Measurements from ENCODE around the gene MORC4.

The MORC4 gene

GRCh38 chrX:107000013-107000515 is at the start of gene MORC4:
Gene MORC4, minus strand, starts transcription at chrX:107000212. Its CDS starts 243 bp downstream, at chrX:106999969.
- Histone ChIP-seq H3K9ac (ENCODE audit: low read depth in 1 of 2, low read length in 2 of 2) (peak within 1 kb of the TSS in 1 of 2 donors; percentile 56), H3K27ac (ENCODE audit: low read depth in 2 of 2, low read length in 2 of 2) (peak within 1 kb of the TSS in 1 of 2 donors; percentile 44)

GRCh38 chrX:107047622-107048021 is 47.6 kb upstream of the MORC4 start:
- Histone ChIP-seq H3K9ac (ENCODE audit: low read depth in 1 of 2, low read length in 2 of 2) (no peak overlapping the region), H3K4me3 (ENCODE audit: low read length in 2 of 2) (no peak overlapping the region), H3K4me1 (ENCODE audit: control insufficient read depth in 2 of 2, insufficient read depth in 2 of 2, low read length in 2 of 2) (no peaks in the 10 kb centered on the region), H3K9me3 (ENCODE audit: control insufficient read depth in 2 of 2, low read length in 2 of 2) (no peaks in the 10 kb centered on the region), H3K36me3 (ENCODE audit: control insufficient read depth in 2 of 2, insufficient read depth in 2 of 2, low read length in 2 of 2) (no peaks in the 10 kb centered on the region), H3K27me3 (ENCODE audit: control insufficient read depth in 2 of 2, insufficient read depth in 2 of 2, low read length in 2 of 2) (peaks cover 0 to 3% of the 10 kb centered on the region in 2 donors), H3K27ac (ENCODE audit: low read depth in 2 of 2, low read length in 2 of 2) (no peak overlapping the region)

More at GRCh38 chrX:107000013-107000515, at the start of gene MORC4:
- no peaks in the 10 kb centered on the region for H3K9me3 ChIP-seq (ENCODE audit: control insufficient read depth in 2 of 2, low read length in 2 of 2)
- peaks cover 0 to 3% of the 10 kb centered on the region in 2 donors for H3K4me1 ChIP-seq (ENCODE audit: control insufficient read depth in 2 of 2, insufficient read depth in 2 of 2, low read length in 2 of 2)
- H3K4me3 ChIP-seq (ENCODE audit: low read length in 2 of 2): peak within 1 kb of the TSS; percentile 62 to 71
- no peaks in the 10 kb centered on the region for H3K27me3 ChIP-seq (ENCODE audit: control insufficient read depth in 2 of 2, insufficient read depth in 2 of 2, low read length in 2 of 2)
- H3K36me3 ChIP-seq (ENCODE audit: control insufficient read depth in 2 of 2, insufficient read depth in 2 of 2, low read length in 2 of 2): no peaks in the 10 kb centered on the region

GRCh38 chrX:107029752-107030151 is 29.7 kb upstream of the MORC4 start:
- Histone ChIP-seq H3K27ac (ENCODE audit: low read depth in 2 of 2, low read length in 2 of 2) (no peak overlapping the region), H3K9ac (ENCODE audit: low read depth in 1 of 2, low read length in 2 of 2) (no peak overlapping the region), H3K27me3 (ENCODE audit: control insufficient read depth in 2 of 2, insufficient read depth in 2 of 2, low read length in 2 of 2) (peaks cover 0 to 2% of the 10 kb centered on the region in 2 donors), H3K4me3 (ENCODE audit: low read length in 2 of 2) (no peak overlapping the region), H3K4me1 (ENCODE audit: control insufficient read depth in 2 of 2, insufficient read depth in 2 of 2, low read length in 2 of 2) (no peaks in the 10 kb centered on the region), H3K36me3 (ENCODE audit: control insufficient read depth in 2 of 2, insufficient read depth in 2 of 2, low read length in 2 of 2) (no peaks in the 10 kb centered on the region), H3K9me3 (ENCODE audit: control insufficient read depth in 2 of 2, low read length in 2 of 2) (no peaks in the 10 kb centered on the region)

- H3K27ac ChIP-seq (ENCODE audit: low read depth in 2 of 2, low read length in 2 of 2): no peak overlapping the region
- H3K36me3 ChIP-seq (ENCODE audit: control insufficient read depth in 2 of 2, insufficient read depth in 2 of 2, low read length in 2 of 2): no peaks in the 10 kb centered on the region
- H3K9me3 ChIP-seq (ENCODE audit: control insufficient read depth in 2 of 2, low read length in 2 of 2): no peaks in the 10 kb centered on the region
- no peaks in the 10 kb centered on the region for H3K27me3 ChIP-seq (ENCODE audit: control insufficient read depth in 2 of 2, insufficient read depth in 2 of 2, low read length in 2 of 2)
- H3K9ac ChIP-seq (ENCODE audit: low read depth in 1 of 2, low read length in 2 of 2): no peak overlapping the region
- H3K4me1 ChIP-seq (ENCODE audit: control insufficient read depth in 2 of 2, insufficient read depth in 2 of 2, low read length in 2 of 2): no peaks in the 10 kb centered on the region
- no peak overlapping the region for H3K4me3 ChIP-seq (ENCODE audit: low read length in 2 of 2)
These were observed 25.5 kb upstream of the MORC4 start for GRCh38 chrX:107025545-107025944.

GRCh38 chrX:107014936-107015335 is 14.9 kb upstream of the MORC4 start:
- H3K4me1 ChIP-seq (ENCODE audit: control insufficient read depth in 2 of 2, insufficient read depth in 2 of 2, low read length in 2 of 2): no peaks in the 10 kb centered on the region
- no peak overlapping the region for H3K9ac ChIP-seq (ENCODE audit: low read depth in 1 of 2, low read length in 2 of 2)
- H3K27ac ChIP-seq (ENCODE audit: low read depth in 2 of 2, low read length in 2 of 2): no peak overlapping the region
- H3K9me3 ChIP-seq (ENCODE audit: control insufficient read depth in 2 of 2, low read length in 2 of 2): no peaks in the 10 kb centered on the region
- no peaks in the 10 kb centered on the region for H3K36me3 ChIP-seq (ENCODE audit: control insufficient read depth in 2 of 2, insufficient read depth in 2 of 2, low read length in 2 of 2)
- H3K4me3 ChIP-seq (ENCODE audit: low read length in 2 of 2): no peak overlapping the region
- peaks cover 0 to 2% of the 10 kb centered on the region in 2 donors for H3K27me3 ChIP-seq (ENCODE audit: control insufficient read depth in 2 of 2, insufficient read depth in 2 of 2, low read length in 2 of 2)

- H3K27ac ChIP-seq (ENCODE audit: low read depth in 2 of 2, low read length in 2 of 2): no peak overlapping the region
- no peaks in the 10 kb centered on the region for H3K4me1 ChIP-seq (ENCODE audit: control insufficient read depth in 2 of 2, insufficient read depth in 2 of 2, low read length in 2 of 2)
- no peak overlapping the region for H3K4me3 ChIP-seq (ENCODE audit: low read length in 2 of 2)
- H3K36me3 ChIP-seq (ENCODE audit: control insufficient read depth in 2 of 2, insufficient read depth in 2 of 2, low read length in 2 of 2): no peaks in the 10 kb centered on the region
- H3K27me3 ChIP-seq (ENCODE audit: control insufficient read depth in 2 of 2, insufficient read depth in 2 of 2, low read length in 2 of 2): no peaks in the 10 kb centered on the region
- H3K9me3 ChIP-seq (ENCODE audit: control insufficient read depth in 2 of 2, low read length in 2 of 2): no peaks in the 10 kb centered on the region
- H3K9ac ChIP-seq (ENCODE audit: low read depth in 1 of 2, low read length in 2 of 2): no peak overlapping the region
These were observed 8.0 kb upstream of the MORC4 start for GRCh38 chrX:107008034-107008433.

- H3K4me3 ChIP-seq (ENCODE audit: low read length in 2 of 2): peak overlapping the region; percentile 62 to 71
- peaks cover 0 to 3% of the 10 kb centered on the region in 2 donors for H3K4me1 ChIP-seq (ENCODE audit: control insufficient read depth in 2 of 2, insufficient read depth in 2 of 2, low read length in 2 of 2)
- H3K27ac ChIP-seq (ENCODE audit: low read depth in 2 of 2, low read length in 2 of 2): peak overlapping the region in 1 of 2 donors; percentile 44
- H3K9me3 ChIP-seq (ENCODE audit: control insufficient read depth in 2 of 2, low read length in 2 of 2): no peaks in the 10 kb centered on the region
- H3K27me3 ChIP-seq (ENCODE audit: control insufficient read depth in 2 of 2, insufficient read depth in 2 of 2, low read length in 2 of 2): no peaks in the 10 kb centered on the region
- no peaks in the 10 kb centered on the region for H3K36me3 ChIP-seq (ENCODE audit: control insufficient read depth in 2 of 2, insufficient read depth in 2 of 2, low read length in 2 of 2)
- peak overlapping the region in 1 of 2 donors; percentile 56 for H3K9ac ChIP-seq (ENCODE audit: low read depth in 1 of 2, low read length in 2 of 2)
These were observed 723 bp downstream of the MORC4 start for GRCh38 chrX:106999002-106999975.

- Histone ChIP-seq H3K4me1 (ENCODE audit: control insufficient read depth in 2 of 2, insufficient read depth in 2 of 2, low read length in 2 of 2) (peaks cover 0 to 3% of the 10 kb centered on the region in 2 donors), H3K27ac (ENCODE audit: low read depth in 2 of 2, low read length in 2 of 2) (no peak overlapping the region), H3K9ac (ENCODE audit: low read depth in 1 of 2, low read length in 2 of 2) (no peak overlapping the region), H3K27me3 (ENCODE audit: control insufficient read depth in 2 of 2, insufficient read depth in 2 of 2, low read length in 2 of 2) (no peaks in the 10 kb centered on the region), H3K9me3 (ENCODE audit: control insufficient read depth in 2 of 2, low read length in 2 of 2) (no peaks in the 10 kb centered on the region), H3K4me3 (ENCODE audit: low read length in 2 of 2) (no peak overlapping the region), H3K36me3 (ENCODE audit: control insufficient read depth in 2 of 2, insufficient read depth in 2 of 2, low read length in 2 of 2) (no peaks in the 10 kb centered on the region)
These were observed 2.4 kb downstream of the MORC4 start for GRCh38 chrX:106997611-106998010.

GRCh38 chrX:106995678-106996077 is 4.3 kb downstream of the MORC4 start:
- Histone ChIP-seq H3K9ac (ENCODE audit: low read depth in 1 of 2, low read length in 2 of 2) (no peak overlapping the region), H3K4me3 (ENCODE audit: low read length in 2 of 2) (no peak overlapping the region), H3K4me1 (ENCODE audit: control insufficient read depth in 2 of 2, insufficient read depth in 2 of 2, low read length in 2 of 2) (peaks cover 0 to 3% of the 10 kb centered on the region in 2 donors), H3K36me3 (ENCODE audit: control insufficient read depth in 2 of 2, insufficient read depth in 2 of 2, low read length in 2 of 2) (no peaks in the 10 kb centered on the region), H3K9me3 (ENCODE audit: control insufficient read depth in 2 of 2, low read length in 2 of 2) (no peaks in the 10 kb centered on the region), H3K27ac (ENCODE audit: low read depth in 2 of 2, low read length in 2 of 2) (no peak overlapping the region), H3K27me3 (ENCODE audit: control insufficient read depth in 2 of 2, insufficient read depth in 2 of 2, low read length in 2 of 2) (no peaks in the 10 kb centered on the region)

- Histone ChIP-seq H3K36me3 (ENCODE audit: control insufficient read depth in 2 of 2, insufficient read depth in 2 of 2, low read length in 2 of 2) (no peaks in the 10 kb centered on the region), H3K4me1 (ENCODE audit: control insufficient read depth in 2 of 2, insufficient read depth in 2 of 2, low read length in 2 of 2) (no peaks in the 10 kb centered on the region), H3K27ac (ENCODE audit: low read depth in 2 of 2, low read length in 2 of 2) (no peak overlapping the region), H3K9ac (ENCODE audit: low read depth in 1 of 2, low read length in 2 of 2) (no peak overlapping the region), H3K4me3 (ENCODE audit: low read length in 2 of 2) (no peak overlapping the region), H3K9me3 (ENCODE audit: control insufficient read depth in 2 of 2, low read length in 2 of 2) (no peaks in the 10 kb centered on the region), H3K27me3 (ENCODE audit: control insufficient read depth in 2 of 2, insufficient read depth in 2 of 2, low read length in 2 of 2) (no peaks in the 10 kb centered on the region)
These were observed 12.5 kb downstream of the MORC4 start for GRCh38 chrX:106987488-106987887.

Measured in mucosa of rectum (tissue), 2 donors.